ENCODE measurements around the gene FBXO31.
"Not testable (repeated sequence)": the region's sequence is repeated elsewhere in the genome, so short reads cannot be mapped to it uniquely, and the experiment has no call there.

The FBXO31 gene

DNA sequence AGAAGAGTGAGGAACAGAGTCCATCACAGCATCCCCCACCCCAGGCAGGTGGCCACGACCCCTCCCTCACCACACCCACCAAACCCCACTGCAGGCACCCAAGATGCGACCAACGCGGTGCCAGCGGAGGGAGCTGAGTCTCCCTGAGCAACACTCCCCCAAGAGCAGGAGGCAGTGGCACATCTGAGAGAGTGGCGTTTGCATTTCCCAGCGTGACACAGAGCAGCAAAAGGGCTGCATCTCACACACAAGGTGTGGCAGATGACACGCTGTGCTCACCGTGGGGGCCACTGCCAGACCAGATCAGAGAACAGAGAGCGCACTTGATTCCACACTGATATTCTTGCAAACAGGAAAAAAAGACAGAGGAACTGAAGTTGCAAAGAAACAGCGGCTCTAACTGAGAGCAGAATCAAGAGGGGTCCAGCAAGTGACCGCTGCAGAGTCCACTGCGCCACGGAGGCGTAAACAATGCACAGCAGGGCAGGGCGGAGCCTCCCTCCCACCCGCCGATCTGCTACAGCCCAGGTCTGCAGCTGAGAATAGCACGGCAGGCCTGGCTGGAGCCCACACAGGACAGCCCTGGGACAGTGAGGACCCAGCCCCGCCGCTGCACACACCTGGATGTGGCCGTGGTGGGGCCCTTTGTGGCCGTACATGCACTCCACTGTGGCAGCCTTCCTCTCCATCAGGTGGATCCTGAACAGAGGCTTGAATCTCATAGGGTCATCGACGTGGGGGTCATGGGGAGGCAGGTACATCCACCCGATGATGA, 40.4 kb downstream of the FBXO31 start:
- no peak for DNase-seq (ENCODE audit: low read depth)

DNA sequence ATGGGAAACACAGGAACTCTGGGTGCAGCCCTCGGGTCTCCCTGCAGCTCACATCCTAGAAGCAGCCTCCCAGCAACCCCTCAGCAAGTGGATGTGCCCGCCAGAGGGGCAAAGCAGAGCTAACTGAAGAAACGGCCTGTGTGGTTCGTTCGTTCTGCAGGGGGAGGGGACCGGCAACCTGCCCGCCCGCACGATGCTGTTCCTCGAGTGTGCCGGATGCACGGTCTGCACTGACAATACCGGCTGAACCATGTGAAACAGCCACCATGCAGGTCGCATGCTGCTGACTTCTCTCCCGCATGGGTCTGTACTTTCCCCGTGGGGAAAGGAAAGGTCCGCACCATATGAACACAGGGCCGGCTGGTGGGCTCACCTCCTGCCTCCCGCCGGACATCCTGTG, 41.1 kb downstream of the FBXO31 start:
- DNase-seq (ENCODE audit: low read depth), result no peak

DNA sequence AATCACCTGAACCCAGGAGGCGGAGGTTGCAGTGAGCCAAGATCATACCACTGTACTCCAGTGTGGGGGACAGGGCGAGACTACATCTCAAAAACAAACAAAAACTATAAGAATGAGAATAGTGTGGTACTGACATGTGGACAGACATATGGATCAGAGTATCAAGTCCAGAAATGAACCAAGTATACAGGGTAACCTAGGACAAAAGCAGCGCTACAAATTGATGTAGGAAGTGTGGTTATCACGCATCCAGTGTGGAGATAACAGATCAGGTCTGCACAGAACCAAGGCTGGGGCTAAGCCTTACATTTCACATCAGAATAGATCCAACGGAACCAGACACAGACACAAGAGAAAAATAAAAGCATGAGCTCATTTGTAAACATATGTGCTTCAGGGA, 43.4 kb downstream of the FBXO31 start:
- DNase-seq (ENCODE audit: low read depth), result no peak

DNA sequence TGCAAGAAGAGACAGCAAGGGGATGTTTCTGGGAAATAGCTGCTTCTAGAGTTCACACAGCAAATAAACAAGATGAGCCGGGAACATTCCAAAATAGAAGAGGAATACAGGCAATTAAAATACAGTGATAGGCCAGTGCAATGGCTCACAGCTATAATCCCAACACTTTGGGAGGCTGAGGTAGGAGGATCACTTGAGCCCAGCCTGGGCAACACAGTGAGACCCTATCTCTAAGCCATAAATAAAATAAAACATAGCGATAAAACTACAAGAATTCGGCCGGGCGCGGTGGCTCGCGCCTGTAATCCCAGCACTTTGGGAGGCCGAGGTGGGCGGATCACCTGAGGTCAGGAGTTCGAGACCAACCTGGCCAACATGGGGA, 43.9 kb downstream of the FBXO31 start:
- DNase-seq (ENCODE audit: low read depth), result not testable (repeated sequence)

DNA sequence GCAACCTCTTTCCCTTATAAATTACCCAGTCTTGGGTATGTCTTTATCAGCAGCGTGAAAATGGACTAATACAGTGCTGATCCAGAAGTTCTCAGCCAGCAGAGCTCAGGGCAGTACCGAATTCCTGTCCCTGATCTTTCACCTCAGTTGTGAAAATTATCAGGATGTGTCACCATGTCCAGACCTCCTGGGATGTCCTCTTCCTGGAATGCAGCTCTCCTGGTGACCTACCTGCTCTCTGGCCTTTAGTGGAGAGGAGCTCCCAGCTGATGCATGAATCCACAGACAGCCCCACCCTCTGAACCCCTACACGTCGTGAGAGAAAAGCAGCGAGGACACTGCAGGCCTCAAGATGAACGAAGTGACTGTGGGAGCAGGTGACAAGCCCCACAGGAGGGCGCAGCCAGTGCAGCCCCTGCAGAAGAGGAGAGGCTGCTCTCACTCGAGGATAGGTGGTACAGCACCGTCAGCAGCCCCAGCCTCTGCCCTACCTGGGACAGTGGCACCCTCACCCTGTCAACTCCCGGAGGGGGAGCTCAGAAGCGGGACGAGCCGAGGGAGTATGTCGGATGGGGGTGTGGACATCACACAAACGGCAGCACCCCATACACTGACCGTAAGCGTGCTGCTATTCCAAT, 44.4 kb downstream of the FBXO31 start:
- DNase-seq (ENCODE audit: low read depth), result no peak

- no peak for DNase-seq (ENCODE audit: low read depth)
These were observed 45.3 kb downstream of the FBXO31 start for GRCh38 chr16:87338155-87338765.

DNA sequence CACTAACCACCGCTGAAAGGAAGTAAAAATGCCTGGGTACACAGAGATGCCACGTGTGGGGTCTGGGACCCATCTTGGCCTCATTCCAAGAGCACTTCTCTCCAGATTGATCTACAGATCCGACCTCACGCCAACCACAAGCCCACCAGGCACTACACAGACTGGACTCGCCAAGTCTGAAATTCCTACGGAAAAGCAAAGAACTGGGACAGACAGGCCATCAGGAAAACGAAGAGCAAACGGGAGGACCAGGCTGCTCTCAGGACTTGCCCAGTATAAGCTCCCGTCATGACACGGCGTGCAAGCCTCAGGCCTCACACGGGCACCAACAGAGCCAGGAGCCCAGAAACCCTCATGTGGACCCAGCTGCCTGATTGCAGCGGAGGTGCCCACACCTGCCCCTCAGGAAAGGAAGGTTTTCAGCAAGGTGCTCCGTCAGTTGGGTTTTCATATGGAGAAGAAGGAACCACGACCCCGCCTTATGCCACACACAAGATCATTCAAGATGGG, 46.3 kb downstream of the FBXO31 start:
- DNase-seq (ENCODE audit: low read depth), result no peak

GRCh38 chr16:87336434-87337240, 46.9 kb downstream of the FBXO31 start:
- no peak for DNase-seq (ENCODE audit: low read depth)

GRCh38 chr16:87335625-87336433, 47.7 kb downstream of the FBXO31 start:
- DNase-seq (ENCODE audit: low read depth), result no peak

DNA sequence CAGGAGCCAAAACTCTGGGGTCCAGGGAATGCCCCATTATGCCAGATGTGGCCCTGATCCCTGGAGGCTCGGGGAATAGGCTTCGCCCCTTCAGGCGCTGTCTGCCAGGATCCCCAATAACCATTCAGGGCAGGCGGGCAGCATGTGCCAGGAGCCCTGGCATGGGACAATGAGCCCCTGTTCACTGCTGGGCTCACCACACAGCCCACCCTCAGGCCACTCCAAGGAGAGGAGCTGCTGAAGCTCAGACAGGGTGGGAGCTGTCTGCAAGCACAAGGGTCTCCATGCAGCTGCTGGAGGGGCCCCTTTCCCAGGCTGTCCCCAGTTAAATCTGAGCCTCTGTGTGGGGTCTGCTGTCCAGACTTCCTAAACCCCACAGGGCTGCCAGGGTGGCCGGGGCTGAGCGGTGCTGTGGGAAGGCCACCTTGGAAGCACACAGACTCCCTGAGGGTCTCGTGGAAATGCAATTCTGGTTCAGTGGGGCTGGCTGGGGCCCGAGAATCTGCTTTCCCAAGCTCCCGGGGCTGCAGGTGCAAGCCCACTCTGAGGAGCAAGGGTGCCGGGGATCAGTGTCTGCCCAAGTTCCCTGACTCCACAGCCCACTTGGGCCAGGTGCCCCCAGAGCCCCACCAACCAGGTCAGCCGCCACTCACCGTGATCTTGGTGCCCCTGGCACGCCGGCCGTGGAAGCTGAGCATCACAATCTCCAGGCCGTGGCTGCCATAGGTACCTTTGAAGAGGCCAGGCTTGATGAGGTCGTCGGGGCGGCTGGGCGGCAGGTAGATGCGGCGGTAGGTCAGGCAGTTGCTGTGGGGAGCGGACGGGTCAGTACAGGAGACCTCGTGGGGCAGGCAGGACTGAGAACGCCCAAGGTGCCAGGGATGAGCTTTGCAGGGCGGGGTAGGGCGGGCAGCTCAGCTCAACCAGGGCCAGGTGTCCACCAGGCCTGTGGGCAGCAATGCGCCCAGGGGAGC, 48.6 kb downstream of the FBXO31 start:
- no peak for DNase-seq (ENCODE audit: low read depth)

- DNase-seq (ENCODE audit: low read depth), result no peak
These were observed 49.8 kb downstream of the FBXO31 start for GRCh38 chr16:87333581-87334331.

DNA sequence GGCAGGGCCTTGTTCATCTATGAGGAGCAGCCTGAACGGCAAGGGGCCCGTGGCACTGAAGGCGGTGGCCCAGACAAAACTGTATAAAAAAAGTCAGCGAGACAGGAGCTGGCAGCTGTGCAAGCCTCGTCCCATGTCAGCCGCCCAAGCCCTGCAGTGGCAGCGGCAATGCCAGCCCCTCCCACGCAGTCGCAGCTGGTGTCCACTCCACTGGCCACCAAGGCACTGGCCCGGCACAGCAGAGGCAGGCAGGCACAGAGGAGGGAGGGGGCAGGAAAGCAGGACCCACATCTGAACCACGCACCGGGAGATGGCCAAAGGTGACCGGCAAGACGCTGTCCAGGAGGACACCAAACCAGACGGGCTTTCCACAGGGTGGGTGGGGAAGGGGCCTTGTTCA, 50.5 kb downstream of the FBXO31 start:
- no peak for DNase-seq (ENCODE audit: low read depth)

DNA sequence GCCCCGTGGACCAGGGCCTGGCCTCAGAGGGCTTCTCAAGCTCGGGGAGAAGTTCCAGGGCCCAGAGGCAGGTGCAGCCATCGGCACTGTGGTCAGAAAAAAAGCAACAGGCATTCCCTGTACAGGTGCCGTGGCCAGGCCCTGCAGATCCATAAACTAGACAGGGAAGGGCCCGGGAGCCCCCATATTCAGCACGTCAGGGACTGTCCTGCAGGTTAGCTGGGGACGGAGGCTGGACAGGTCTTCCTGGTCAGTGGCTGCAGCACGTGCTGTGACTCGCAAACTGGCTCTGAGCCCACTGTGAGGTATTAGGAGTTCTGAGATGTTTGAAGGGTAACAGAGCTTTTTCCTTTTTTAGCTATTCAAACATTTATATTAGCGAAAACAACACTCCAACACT, 51.4 kb downstream of the FBXO31 start:
- no peak for DNase-seq (ENCODE audit: low read depth)

GRCh38 chr16:87331241-87331801, 52.3 kb downstream of the FBXO31 start:
- DNase-seq (ENCODE audit: low read depth), result no peak

DNA sequence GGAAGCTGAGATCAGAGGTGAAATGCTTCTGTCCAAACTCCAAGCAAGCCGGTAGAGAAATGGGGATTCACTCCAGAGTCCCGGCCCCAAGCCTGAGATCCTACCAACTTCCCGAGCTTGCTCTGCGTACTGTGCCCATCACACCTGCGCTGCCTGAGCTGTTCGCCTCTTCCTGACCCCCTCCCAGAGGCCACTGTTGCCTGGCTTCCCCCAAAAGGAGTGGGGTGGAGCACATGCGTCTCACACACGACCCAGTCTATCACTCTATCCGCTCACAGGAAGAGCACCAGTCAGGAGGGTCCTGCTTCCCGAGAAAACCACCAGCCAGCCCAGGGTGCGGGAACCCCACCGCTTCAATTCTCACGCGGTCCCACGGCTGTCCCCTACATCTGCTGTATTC, 52.9 kb downstream of the FBXO31 start:
- DNase-seq (ENCODE audit: low read depth), result no peak

DNA sequence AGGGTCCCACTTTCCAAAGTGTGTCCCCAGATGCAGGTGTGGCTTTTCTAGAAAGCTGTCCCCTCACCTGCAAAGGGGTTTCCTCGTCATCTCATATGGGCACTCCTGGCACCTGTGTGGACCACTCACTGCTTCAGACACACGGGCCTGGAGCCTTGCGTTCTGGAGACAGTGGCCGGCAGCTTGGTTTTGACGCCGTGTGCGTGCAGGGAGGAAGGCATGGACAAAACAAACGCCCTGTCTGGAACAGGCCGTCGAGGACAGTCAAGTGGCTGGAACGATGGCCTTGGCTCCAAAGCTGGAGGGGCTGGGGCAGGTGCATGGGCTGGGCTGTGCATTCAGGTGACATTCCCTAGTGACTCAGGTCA, 53.3 kb downstream of the FBXO31 start:
- DNase-seq (ENCODE audit: low read depth), result no peak

- DNase-seq (ENCODE audit: low read depth), result no peak
These were observed 53.9 kb downstream of the FBXO31 start for GRCh38 chr16:87329436-87330256.

GRCh38 chr16:87328846-87329245, 54.7 kb downstream of the FBXO31 start:
- no peak for DNase-seq (ENCODE audit: low read depth)
